ENCODE measurements around the gene SLC35G6. TPM values are rescaled to one million over a fixed set of nuclear protein-coding genes. Genes with fewer than 3 reads are reported as not detected.

SLC35G6 gene
- total and polyA plus RNA-seq, 2 of the 13 experiments (the other 11 are each of a cell fraction or from before 2014, with no cell fraction given), result 0.07 TPM; not detected in 1

- no peak for ATAC-seq
- POLR2A ChIA-PET, result no interaction called here
Measured at GRCh38 chr17:7448461-7448860, 32.8 kb upstream of the SLC35G6 start.

More at GRCh38 chr17:7448461-7448860, 32.8 kb upstream of the SLC35G6 start:
- intact Hi-C loops (cut with micrococcal nuclease; ENCODE audit: unreplicated experiment), result loop anchor here (5.0 kb wide), 1 partner anchor 34 kb away; the partner anchor contains the start of genes POLR2A and SLC35G6
- peaks cover 23% of the 10 kb centered on the region for H3K4me1 ChIP-seq (ENCODE audit: insufficient read depth, low read length)
- no peak overlapping the region for H3K4me3 ChIP-seq (replicated peaks in 1 of 3; ENCODE audit: insufficient read depth in 1 of 3, low read depth in 2 of 3, low read length in 3 of 3)
- H3K9me3 ChIP-seq (ENCODE audit: low read length), result no peaks in the 10 kb centered on the region
- no peak overlapping the region for H3K4me2 ChIP-seq (ENCODE audit: low read depth, low read length)
- in situ Hi-C loops (cut with HindIII; ENCODE audit: extremely low pct_ligation_motif_present, low pct_unique_long_range_greater_than_20kb), result no loop called here
- WGBS (ENCODE audit: low lambda C conversion rate), result 97% methylated on average over 7 of the region's 7 CpGs
- TF ChIP-seq TGIF2 (CRISPR knock-in tag; IDR thresholded peaks at IDR 0.05) (no peak), KDM5B (CRISPR knock-in tag; IDR thresholded peaks at IDR 0.05; ENCODE audit: borderline replicate concordance) (no peak), ZNF703 (CRISPR knock-in tag; IDR thresholded peaks at IDR 0.05; ENCODE audit: borderline replicate concordance) (no peak), REXO4 (CRISPR knock-in tag; IDR thresholded peaks at IDR 0.05; ENCODE audit: borderline replicate concordance) (no peak), PAF1 (CRISPR knock-in tag; IDR thresholded peaks at IDR 0.05) (no peak), AGO1 (IDR thresholded peaks at IDR 0.05; ENCODE audit: low read depth, low read length, poor library complexity, severe bottlenecking) (no peak), KLF13 (CRISPR knock-in tag; IDR thresholded peaks at IDR 0.05) (no peak), TCF12 (IDR thresholded peaks at IDR 0.05) (no peak), TCF12 (CRISPR knock-in tag; IDR thresholded peaks at IDR 0.05) (no peak), ZNF704 (CRISPR knock-in tag; IDR thresholded peaks at IDR 0.05; ENCODE audit: borderline replicate concordance) (no peak), ATF3 (CRISPR knock-in tag; IDR thresholded peaks at IDR 0.05) (no peak), KLF15 (CRISPR knock-in tag; IDR thresholded peaks at IDR 0.05; ENCODE audit: borderline replicate concordance) (no peak), FOXP1 (IDR thresholded peaks at IDR 0.05) (no peak), FOXP1 (CRISPR knock-in tag; IDR thresholded peaks at IDR 0.05) (no peak), ZNF737 (CRISPR knock-in tag; IDR thresholded peaks at IDR 0.05; ENCODE audit: borderline replicate concordance) (no peak), HDAC2 (CRISPR knock-in tag; IDR thresholded peaks at IDR 0.05) (no peak), U2AF1 (optimal IDR thresholded peaks at IDR 0.05; ENCODE audit: low read depth, low read length) (no peak)
- TF ChIP-seq, protein P1, sequence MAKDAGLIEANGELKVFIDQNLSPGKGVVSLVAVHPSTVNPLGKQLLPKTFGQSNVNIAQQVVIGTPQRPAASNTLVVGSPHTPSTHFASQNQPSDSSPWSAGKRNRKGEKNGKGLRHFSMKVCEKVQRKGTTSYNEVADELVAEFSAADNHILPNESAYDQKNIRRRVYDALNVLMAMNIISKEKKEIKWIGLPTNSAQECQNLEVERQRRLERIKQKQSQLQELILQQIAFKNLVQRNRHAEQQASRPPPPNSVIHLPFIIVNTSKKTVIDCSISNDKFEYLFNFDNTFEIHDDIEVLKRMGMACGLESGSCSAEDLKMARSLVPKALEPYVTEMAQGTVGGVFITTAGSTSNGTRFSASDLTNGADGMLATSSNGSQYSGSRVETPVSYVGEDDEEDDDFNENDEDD (CRISPR knock-in tag; IDR thresholded peaks at IDR 0.05; ENCODE audit: borderline replicate concordance), result no peak
- TF ChIP-seq, protein P2, sequence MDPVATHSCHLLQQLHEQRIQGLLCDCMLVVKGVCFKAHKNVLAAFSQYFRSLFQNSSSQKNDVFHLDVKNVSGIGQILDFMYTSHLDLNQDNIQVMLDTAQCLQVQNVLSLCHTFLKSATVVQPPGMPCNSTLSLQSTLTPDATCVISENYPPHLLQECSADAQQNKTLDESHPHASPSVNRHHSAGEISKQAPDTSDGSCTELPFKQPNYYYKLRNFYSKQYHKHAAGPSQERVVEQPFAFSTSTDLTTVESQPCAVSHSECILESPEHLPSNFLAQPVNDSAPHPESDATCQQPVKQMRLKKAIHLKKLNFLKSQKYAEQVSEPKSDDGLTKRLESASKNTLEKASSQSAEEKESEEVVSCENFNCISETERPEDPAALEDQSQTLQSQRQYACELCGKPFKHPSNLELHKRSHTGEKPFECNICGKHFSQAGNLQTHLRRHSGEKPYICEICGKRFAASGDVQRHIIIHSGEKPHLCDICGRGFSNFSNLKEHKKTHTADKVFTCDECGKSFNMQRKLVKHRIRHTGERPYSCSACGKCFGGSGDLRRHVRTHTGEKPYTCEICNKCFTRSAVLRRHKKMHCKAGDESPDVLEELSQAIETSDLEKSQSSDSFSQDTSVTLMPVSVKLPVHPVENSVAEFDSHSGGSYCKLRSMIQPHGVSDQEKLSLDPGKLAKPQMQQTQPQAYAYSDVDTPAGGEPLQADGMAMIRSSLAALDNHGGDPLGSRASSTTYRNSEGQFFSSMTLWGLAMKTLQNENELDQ (CRISPR knock-in tag; IDR thresholded peaks at IDR 0.05; ENCODE audit: borderline replicate concordance), result no peak
- TF ChIP-seq, protein P3, sequence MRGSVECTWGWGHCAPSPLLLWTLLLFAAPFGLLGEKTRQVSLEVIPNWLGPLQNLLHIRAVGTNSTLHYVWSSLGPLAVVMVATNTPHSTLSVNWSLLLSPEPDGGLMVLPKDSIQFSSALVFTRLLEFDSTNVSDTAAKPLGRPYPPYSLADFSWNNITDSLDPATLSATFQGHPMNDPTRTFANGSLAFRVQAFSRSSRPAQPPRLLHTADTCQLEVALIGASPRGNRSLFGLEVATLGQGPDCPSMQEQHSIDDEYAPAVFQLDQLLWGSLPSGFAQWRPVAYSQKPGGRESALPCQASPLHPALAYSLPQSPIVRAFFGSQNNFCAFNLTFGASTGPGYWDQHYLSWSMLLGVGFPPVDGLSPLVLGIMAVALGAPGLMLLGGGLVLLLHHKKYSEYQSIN (CRISPR knock-in tag; IDR thresholded peaks at IDR 0.05; ENCODE audit: borderline replicate concordance), result no peak
- no peak overlapping the region for H3K9ac ChIP-seq (ENCODE audit: insufficient read depth, low read depth, low read length)
- BruUV-seq (replicated peaks), result no TSS peak
- peaks cover 2 to 5% of the 10 kb centered on the region in 2 experiments; a peak in 2 of 5 replicates for H3K27me3 ChIP-seq (ENCODE audit: control insufficient read depth in 1 of 2, insufficient read depth in 2 of 2, low read length in 2 of 2)
- H3K27ac ChIP-seq (ENCODE audit: extremely low read length, insufficient read depth, low read length), result no peak overlapping the region
- FAIRE-seq, result no peak
- H3K36me3 ChIP-seq (replicated peaks in 1 of 2; ENCODE audit: control insufficient read depth in 1 of 2, insufficient read depth in 2 of 2, low read length in 2 of 2), result no peaks in the 10 kb centered on the region
- H2AFZ ChIP-seq (ENCODE audit: low read length), result no peak overlapping the region
- H3K79me2 ChIP-seq (ENCODE audit: insufficient read depth, low read length), result no peaks in the 10 kb centered on the region
- no peak for DNase-seq (ENCODE audit: low spot score)
- CTCF ChIA-PET (ENCODE audit: low intra/inter-chr PET ratio, low total read pairs), result no interaction called here
- H4K20me1 ChIP-seq (ENCODE audit: insufficient read depth, low read length), result no peaks in the 10 kb centered on the region

Measured in HepG2 (cell line).